HG02623 (cell line): ENCODE data around the gene MCAM.

Experiments used
- ATAC-seq: cut with Tn5 transposase; IDR thresholded peaks from one replicate; pipeline ENCODE4 v1.9.1; 2021; ENCODE audit warnings: moderate library complexity; ENCODE audit not compliant: unreplicated experiment

The MCAM gene

GRCh38 chr11:119309953-119310681 lies 6.8 kb downstream of the MCAM start:
- ATAC-seq = no peak

- no peak for ATAC-seq
Measured at GRCh38 chr11:119309411-119309810, 7.5 kb downstream of the MCAM start.

- no peak for ATAC-seq
Measured at GRCh38 chr11:119307974-119308373, 9.0 kb downstream of the MCAM start.

DNA sequence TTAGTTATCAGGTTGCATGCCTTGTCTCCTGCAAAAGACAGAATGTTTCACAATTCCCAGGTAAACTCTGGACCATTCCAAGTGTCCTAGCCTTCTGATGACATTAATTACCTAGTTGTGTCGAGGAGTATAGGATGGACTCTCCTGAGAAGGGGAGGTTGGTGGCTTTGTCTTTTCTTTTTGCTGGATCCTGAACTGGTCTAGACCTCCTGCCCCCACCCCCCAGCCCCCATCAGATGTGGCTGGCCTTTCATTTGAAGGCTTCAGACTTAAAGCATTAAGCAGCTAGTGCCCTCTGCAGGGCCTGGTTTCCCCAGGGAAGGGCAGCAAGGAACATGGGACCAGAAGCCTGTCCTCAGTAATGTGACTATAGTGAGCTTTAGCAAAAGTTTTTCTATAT lies 9.7 kb downstream of the MCAM start:
- no peak for ATAC-seq

DNA sequence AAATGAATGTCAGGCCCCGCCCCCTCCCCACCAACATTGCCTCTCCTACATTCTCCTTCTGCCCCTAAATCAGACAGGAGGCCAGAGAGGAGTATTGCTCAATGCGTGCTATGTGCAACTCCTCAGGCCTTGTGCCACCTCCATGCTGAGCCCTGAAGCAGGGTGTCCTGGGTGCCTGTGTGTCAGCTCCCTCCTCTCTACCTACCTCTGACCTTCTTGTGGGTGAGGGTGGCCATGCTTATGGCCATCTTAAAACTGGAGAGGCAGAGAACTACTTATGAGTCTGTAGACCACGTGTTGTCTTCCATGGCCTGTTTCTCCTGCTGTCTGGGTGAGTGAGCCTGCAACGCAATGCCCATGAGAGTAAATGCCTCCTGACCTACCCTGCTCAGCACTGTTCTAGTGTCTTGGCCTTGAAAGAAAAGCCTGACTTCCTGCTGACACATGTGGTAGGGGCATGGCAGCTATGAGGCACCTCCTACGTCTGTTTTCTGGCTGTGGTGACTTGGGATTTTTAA lies 10.5 kb downstream of the MCAM start:
- ATAC-seq = no peak

DNA sequence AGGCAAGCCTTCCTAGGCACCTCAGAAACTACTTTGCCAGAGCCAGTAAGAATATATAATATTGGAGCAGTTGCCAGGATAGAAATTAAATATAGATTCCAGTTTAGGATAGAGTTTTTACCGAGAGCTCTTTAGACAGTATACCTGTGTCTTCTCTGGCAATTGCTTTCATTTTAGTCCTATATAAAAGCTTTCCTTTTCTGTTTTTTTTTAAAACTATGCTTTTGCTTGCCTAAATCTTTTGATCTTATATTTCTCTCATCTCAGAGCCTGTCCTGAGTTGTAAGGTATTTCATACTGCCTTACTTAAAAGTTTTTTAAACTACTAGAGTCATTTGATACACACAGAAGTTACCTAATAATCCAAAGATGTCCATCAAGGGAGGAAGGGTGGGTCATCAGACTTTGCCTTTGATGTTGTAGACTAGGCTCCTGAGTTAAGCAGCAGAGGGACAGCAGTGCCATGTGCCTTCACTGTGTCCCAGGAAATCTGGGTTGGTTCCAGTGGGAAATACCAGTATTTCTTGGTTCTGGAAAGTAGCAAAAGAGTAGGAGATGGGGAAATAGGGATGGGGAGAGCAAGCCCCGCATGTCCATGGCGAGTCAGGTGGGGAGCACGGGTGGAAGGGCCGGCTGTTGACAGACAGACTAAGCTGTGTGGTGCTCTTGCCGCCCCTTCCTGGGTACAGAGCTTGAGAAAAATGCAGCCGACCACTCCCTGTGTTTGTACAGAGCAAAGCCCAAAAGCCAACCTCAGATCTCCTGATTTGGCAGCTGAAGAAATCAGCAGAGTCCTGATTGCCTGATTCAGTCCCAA lies 11.2 kb downstream of the MCAM start:
- no peak for ATAC-seq

GRCh38 chr11:119303227-119303718 lies 13.7 kb downstream of the MCAM start:
- no peak for ATAC-seq

DNA sequence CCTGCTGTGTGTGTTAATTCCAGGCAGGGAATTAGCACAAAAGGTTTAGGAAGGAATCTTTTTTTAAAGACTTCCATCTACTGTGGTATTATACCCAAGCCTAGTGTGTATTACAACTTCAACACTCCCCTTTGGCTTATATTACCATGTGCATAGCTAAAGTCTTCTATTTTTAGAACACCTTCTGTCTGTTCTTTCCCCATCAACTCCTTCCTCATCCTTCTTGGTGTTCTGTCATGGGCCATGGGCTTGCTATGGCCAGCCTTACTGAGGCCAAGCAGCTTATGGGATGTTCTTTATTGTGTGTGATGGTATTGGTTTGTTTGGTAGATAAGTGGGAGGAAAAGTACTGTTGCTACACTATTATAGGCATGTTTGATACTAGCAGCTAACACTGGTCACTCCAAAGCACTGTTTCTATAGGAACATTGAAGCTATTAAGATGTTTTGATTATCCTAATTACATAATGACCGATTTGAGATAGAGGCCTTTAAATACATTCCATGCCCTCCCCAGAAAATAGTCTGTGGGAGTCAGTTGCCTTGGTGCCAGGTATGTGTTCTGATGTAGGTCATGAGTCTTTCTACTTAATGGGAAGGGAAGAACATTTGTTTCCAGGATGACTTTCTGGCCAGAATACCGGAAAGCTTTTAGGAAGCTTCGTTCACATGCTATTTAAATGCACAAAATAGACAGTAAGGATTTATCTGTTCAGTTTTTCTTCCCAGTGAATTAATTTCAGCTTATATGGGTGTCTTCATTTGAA lies 16.5 kb downstream of the MCAM start:
- no peak for ATAC-seq

DNA sequence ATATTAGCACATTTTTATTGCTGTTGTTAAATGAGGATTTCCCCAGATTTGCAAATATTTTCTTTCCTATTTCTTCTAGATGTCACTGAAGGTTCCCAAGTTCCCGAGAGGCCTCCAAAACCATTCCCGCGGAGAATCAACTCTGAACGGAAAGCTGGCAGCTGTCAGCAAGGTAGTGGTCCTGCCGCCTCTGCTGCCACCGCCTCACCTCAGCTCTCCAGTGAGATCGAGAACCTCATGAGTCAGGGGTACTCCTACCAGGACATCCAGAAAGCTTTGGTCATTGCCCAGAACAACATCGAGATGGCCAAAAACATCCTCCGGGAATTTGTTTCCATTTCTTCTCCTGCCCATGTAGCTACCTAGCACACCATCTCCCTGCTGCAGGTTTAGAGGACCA lies 17.5 kb downstream of the MCAM start:
- no peak for ATAC-seq

- no peak for ATAC-seq
Measured at GRCh38 chr11:119298726-119299125, 18.2 kb downstream of the MCAM start.

GRCh38 chr11:119297938-119298337 lies 19.0 kb downstream of the MCAM start:
- ATAC-seq = no peak

- ATAC-seq = no peak
Measured at GRCh38 chr11:119295178-119295577, 21.8 kb downstream of the MCAM start.

DNA sequence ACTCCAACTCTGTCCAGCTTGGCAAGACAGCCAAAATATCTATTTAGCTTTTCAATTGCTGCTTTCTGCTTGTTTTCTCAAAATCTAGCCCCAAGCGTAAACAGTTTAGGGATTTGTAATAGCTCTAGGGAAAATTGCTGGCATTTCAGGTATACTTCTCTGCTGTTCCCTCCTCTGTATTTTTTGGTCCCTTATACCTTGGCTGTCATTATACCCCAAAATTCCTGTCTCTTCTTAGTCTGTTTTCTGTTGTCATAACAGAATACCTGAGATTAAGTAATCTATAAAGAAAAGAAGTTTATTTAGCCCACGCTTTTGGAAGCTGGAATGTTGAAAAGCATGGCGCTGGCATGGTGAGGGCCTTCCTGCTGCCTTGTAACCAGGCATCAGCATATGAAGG lies 23.5 kb downstream of the MCAM start:
- no peak for ATAC-seq

DNA sequence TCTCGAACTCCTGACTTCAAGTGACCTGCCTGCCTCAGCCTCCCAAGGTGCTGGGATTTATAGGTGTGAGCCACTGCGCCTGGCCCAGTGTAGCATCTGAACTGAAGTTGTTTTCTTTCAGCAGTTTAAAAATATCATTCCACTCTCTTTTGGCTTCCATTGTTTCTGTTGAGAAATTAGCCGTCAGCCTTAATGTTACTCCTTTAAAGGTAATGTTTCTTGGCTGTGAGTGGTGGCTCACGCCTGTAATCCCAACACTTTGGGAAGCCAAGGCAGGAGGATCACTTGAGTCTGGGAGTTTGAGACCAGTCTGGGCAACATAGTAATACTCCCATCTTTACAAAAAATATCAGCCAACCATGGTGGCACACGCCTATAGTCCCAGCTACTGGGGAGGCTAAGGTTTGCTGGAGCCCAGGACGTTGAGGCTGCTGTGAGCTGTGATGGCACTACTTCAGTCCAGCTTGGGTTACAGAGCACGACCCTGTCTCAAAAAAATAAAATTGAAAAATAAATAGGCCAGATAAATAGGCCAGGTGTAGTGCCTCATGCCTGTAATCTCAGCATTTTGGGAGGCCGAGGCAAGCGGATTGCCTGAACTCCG lies 25.9 kb downstream of the MCAM start:
- ATAC-seq = no peak

- ATAC-seq = no peak
Measured at GRCh38 chr11:119288219-119288618, 28.7 kb downstream of the MCAM start.

- ATAC-seq = no peak
Measured at GRCh38 chr11:119285431-119285830, 31.5 kb downstream of the MCAM start.

- ATAC-seq = no peak
Measured at GRCh38 chr11:119284344-119285157, 32.4 kb downstream of the MCAM start.

GRCh38 chr11:119282495-119282894 lies 34.4 kb downstream of the MCAM start:
- ATAC-seq = no peak

DNA sequence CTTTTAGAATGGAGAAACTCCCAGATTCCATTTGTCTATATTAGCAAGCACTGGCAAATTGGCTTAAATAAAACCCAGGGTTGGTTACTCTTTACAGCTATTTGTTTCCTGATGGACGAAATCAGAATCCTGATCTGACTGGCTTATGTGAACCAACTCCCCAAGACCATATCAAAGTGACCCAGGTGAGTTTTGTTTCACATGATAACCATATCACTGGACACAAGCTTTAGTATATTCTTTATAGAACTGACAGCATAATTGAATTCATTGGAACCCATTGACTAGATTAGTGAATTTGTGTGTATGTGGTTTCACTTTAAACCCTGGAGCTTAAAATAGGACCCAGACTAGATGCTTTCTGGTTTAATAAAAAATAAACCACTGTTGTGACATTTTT lies 39.3 kb downstream of the MCAM start:
- ATAC-seq = no peak

DNA sequence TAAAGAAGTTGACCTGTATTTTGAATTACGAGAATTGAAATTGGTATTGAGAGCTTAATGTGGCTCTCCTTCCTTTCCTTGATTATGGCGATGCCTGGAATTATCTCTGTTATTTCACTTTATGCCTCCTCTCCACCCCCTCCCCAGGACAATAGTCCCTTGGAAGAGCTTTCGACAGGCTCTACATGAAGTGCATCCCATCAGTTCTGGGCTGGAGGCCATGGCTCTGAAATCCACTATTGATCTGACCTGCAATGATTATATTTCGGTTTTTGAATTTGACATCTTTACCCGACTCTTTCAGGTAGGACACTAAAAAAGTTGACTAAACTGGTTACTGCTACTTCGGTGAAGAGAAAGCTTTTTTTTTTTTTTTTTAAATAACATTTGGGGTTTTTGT lies 43.2 kb downstream of the MCAM start:
- no peak for ATAC-seq
